MM.1S (cell line): Measurements from ENCODE around the gene NSMF.

ENCODE experiments used
- CTCF ChIP-seq: fragments of 300-600 bp; sonication (generic); IDR thresholded peaks from 2 replicates; pipeline ENCODE4 v1.5.1; 2016; ENCODE audit warnings: antibody characterized with exemption, low read length, mixed read lengths
- EZH2 ChIP-seq: fragments of 300-600 bp; sonication (generic); optimal IDR thresholded peaks from 2 replicates; pipeline ENCODE3; 2017; ENCODE audit warnings: low read depth, mild to moderate bottlenecking, antibody characterized with exemption, low read length, mixed read lengths

DNA sequence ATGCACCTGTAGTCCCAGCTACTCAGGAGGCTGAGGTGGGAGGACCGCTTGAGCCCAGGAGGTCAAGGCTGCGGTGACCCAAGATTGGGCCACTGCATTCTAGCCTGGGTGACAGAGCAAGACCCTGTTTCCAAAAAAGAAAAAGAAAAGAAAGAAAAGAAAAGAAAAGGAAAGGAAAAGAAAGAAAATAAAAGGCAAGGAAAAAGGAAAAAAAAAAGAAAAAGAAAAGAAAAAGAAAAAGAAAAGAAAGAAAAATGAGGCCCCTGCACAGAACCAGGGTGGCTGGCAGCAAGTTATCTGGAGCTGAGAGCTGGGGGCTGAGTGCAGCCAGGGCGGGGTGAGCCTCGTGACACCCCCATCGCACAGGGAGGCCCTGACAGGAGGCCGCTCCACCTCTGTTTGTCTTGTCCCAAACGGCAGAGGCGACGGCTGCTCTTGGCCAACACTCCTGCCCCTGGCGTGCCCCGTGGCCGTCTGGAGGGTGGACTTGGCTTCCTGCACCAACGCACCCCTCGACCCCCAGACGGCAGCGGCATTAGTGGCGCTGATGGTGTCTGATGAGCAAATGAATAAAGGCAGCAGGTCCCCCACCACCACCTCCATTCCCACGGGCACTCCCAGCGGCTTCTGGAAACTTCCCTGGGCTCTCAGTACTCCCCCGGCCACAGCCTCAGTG is 52.9 kb downstream of the NSMF start:
- no peak for TF ChIP-seq CTCF
- TF ChIP-seq EZH2 = no peak
